Small intestine (tissue), 7 donors: ENCODE measurements around the gene GLIS1. TPM values are rescaled to one million over a fixed set of nuclear protein-coding genes. Genes with fewer than 3 reads are reported as not detected.

Experiments
- DNase-seq, 2 donors: peaks; one replicate each; pipeline versions ENCODE4 v3.0.0 to v3.0.0-alpha.2; 2013
- FAIRE-seq: peaks from 2 replicates; lab custom pipeline; 2012; peaks lifted over from hg19 to GRCh38; lab: Jason Lieb, UNC
- H3K27ac ChIP-seq, 3 donors: one replicate each; pipeline ENCODE4 v1.5.1; 2013; ENCODE audit warnings: low read length in 2 of 3, mild to moderate bottlenecking in 2 of 3, control low read depth in 1 of 3, inconsistent platforms in 1 of 3, low read depth in 1 of 3, moderate library complexity in 1 of 3
- H3K27me3 ChIP-seq, 3 donors: one replicate each; pipeline ENCODE4 v1.6.1; 2013; ENCODE audit warnings: low read length in 3 of 3, inconsistent platforms in 1 of 3; ENCODE audit not compliant: control insufficient read depth in 3 of 3, insufficient read depth in 3 of 3
- H3K36me3 ChIP-seq, 3 donors: one replicate each; pipeline ENCODE4 v1.6.1; 2013; ENCODE audit warnings: low read length in 3 of 3, inconsistent platforms in 1 of 3, low read depth in 1 of 3, mild to moderate bottlenecking in 1 of 3, moderate library complexity in 1 of 3; ENCODE audit not compliant: control insufficient read depth in 3 of 3, insufficient read depth in 2 of 3
- H3K4me1 ChIP-seq, 3 donors: one replicate each; pipeline ENCODE4 v1.6.1; 2013; ENCODE audit warnings: low read length in 2 of 3, inconsistent platforms in 1 of 3, low read depth in 1 of 3, mild to moderate bottlenecking in 1 of 3, moderate library complexity in 1 of 3; ENCODE audit not compliant: control insufficient read depth in 3 of 3, insufficient read depth in 2 of 3
- H3K4me3 ChIP-seq, 3 donors: one replicate each; pipeline ENCODE4 v1.5.1; 2013; ENCODE audit warnings: low read length in 3 of 3, control low read depth in 1 of 3, inconsistent platforms in 1 of 3, low read depth in 1 of 3, mild to moderate bottlenecking in 1 of 3, moderate library complexity in 1 of 3
- H3K9me3 ChIP-seq, 2 donors: one replicate each; pipeline ENCODE4 v1.6.1; 2013; ENCODE audit warnings: low read depth in 1 of 2, low read length in 1 of 2; ENCODE audit not compliant: control insufficient read depth in 2 of 2, insufficient read depth in 1 of 2
- WGBS, 3 donors: extraction: QIAGEN DNeasy Blood & Tissue Kit; methylation state at CpG; one replicate each; pipeline ENCODE4 v1.1.7; 2013; 5-methylcytosine and 5-hydroxymethylcytosine counted together
- polyA plus RNA-seq, 4 donors: library from polyadenylated mRNA; stranded (reverse) in 3 of 4; unstranded in 1 of 4; fragments of 200-250 nt in 3 of 4; fragments of 120-200 nt in 1 of 4; gene quantifications; one replicate each; pipeline versions ENCODE4 v1.2.1 to v1.2.3, GENCODE V29; 2013
- donor health status: healthy with polysubstance abuse.
- donor health status: control.
- donor health status: control.
- donor health status: Bipolar disorder and iron deficiency.
- donor health status: healthy.

GLIS1 gene
- polyA plus RNA-seq, 4 donors: 0.19 to 0.50 TPM; not detected in 2

DNA sequence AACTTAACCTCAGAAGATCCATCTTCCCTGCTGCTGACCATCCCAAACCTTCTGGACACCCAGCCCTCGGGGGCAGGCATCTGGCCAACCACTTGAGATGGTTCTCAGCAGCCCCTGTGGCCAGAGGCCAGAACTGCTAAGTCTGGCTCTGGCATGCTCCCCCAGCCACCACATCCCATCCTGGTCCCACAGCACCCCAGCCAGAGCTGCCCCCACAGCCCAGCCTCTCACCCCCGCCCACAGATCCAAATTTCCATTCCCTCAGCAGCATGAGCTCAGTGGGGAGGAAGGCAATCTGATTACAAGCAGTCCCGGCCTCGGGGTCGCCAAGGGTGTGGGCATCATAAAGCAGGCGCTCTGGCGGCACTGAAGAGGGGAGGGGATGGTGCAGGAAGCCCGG is 45.6 kb downstream of the GLIS1 start:
- no peak overlapping the region for H3K27ac ChIP-seq
- no peak overlapping the region for H3K4me3 ChIP-seq
- H3K36me3 ChIP-seq: no peaks in the 10 kb centered on the region
- no peaks in the 10 kb centered on the region for H3K4me1 ChIP-seq
- H3K9me3 ChIP-seq: no peaks in the 10 kb centered on the region
- WGBS, 3 donors: 46 to 52% (median 46%) methylated on average over 8 of the region's 8 CpGs
- peaks cover 0 to under 1% (median 0%) of the 10 kb centered on the region in 3 donors for H3K27me3 ChIP-seq
- FAIRE-seq: no peak
- DNase-seq: no peak

DNA sequence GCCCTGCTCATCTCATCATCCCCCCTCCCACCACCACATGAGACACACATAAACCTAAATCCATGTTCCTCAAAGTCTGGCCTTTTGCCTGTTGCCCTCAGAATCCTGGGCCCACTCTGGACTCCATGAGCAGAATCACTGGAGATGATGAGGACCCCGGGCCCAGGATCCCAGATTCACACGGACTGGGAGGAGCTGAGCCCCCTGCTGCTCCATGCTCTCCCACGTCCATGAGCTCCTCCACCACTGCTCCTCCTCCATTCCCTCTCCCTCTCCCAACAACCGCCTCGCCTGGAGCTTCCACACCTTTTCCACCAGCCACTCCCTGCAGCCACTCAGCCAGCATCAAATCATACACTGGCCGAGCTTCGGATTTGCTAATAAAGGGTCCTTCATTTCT is 47.6 kb downstream of the GLIS1 start:
- H3K27me3 ChIP-seq: peaks cover 0 to 17% (median 0%) of the 10 kb centered on the region in 3 donors
- WGBS, 3 donors: 82 to 91% (median 83%) methylated on average over 7 of the region's 7 CpGs
- no peaks in the 10 kb centered on the region for H3K36me3 ChIP-seq
- DNase-seq: no peak
- no peaks in the 10 kb centered on the region for H3K9me3 ChIP-seq
- no peak for FAIRE-seq
- H3K27ac ChIP-seq: no peak overlapping the region
- no peaks in the 10 kb centered on the region for H3K4me1 ChIP-seq
- H3K4me3 ChIP-seq: no peak overlapping the region

DNA sequence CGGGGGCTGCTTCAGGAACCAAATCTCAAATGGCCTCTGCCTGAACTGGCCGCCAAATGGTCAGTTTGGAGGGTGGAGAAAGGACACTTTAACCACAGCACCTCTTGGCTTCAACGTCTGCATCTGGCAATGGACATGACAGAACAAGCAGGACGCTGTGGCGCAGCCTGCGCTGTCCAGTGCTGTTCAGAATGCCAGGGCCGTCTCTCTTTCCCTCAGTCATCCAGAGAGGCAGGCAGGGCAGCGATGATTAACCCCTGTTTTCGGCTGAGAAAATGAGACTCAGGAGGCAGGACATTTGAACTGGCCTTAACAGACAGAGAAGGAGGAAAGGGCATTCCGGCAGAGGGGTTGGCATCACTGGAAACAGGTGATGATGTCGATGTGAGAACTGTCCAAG is 48.6 kb downstream of the GLIS1 start:
- no peak for FAIRE-seq
- H3K36me3 ChIP-seq: no peaks in the 10 kb centered on the region
- DNase-seq: no peak
- no peaks in the 10 kb centered on the region for H3K9me3 ChIP-seq
- peaks cover 0 to 3% (median 0%) of the 10 kb centered on the region in 3 donors for H3K4me1 ChIP-seq
- no peak overlapping the region for H3K27ac ChIP-seq
- H3K4me3 ChIP-seq: no peak overlapping the region
- H3K27me3 ChIP-seq: peaks cover 0 to 26% (median 0%) of the 10 kb centered on the region in 3 donors
- WGBS, 3 donors: 74 to 87% (median 75%) methylated on average over 11 of the region's 11 CpGs

DNA sequence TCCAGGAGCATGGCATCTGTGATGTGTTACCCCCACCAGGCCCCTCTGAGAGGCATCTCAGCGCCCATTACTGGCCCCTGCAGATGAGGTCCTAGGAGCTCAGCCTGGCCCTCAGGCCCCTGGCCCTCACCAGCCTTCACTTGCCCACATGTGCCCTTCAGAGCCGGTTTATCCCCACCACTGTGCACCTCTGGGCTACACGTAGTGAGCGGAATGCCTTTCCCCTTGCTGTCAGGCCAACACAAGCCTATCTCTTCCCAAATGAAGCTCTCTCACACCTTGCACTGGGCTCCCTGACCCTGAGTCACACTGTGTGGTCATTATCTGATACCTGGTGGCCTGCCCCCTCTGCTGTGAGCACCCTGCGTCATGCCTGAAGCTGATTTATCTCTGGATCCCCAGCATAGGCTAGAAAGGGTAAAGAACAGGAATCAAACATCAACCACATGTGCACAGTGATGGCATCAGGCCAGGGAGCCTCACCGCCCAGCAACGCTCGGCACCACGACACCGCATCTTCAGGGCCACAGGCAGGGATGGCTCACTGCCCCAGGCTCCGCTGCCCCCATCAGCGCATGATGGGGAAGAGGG is 49.1 kb downstream of the GLIS1 start:
- H3K36me3 ChIP-seq: no peaks in the 10 kb centered on the region
- DNase-seq: no peak
- H3K4me3 ChIP-seq: no peak overlapping the region
- FAIRE-seq: no peak
- WGBS, 3 donors: 81 to 89% (median 84%) methylated on average over 12 of the region's 12 CpGs
- H3K4me1 ChIP-seq: peaks cover 0 to 9% (median 0%) of the 10 kb centered on the region in 3 donors
- no peaks in the 10 kb centered on the region for H3K9me3 ChIP-seq
- peaks cover 0 to 32% (median 4%) of the 10 kb centered on the region in 3 donors for H3K27me3 ChIP-seq
- H3K27ac ChIP-seq: no peak overlapping the region

DNA sequence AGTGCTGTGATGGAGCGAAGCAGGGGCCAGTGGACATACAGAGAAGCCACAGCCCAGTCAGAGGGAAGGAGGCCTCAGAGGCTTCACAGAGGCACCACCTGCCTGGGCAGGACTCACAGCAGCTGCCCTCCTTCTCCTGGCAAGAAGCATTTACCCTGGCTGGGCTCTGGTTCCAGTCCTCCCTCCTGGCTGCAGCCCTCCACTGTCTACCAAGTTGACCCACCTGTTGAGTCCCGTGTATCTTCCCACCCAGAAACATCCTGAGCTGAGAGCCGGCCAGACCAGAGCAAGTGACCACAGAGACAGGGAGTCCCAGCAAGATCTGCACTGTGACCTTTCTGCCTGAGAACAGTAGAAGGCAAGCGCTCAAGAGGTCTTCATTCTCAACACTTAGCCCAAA is 49.7 kb downstream of the GLIS1 start:
- Histone ChIP-seq H3K36me3 (no peaks in the 10 kb centered on the region), H3K4me3 (no peak overlapping the region), H3K27ac (no peak overlapping the region), H3K4me1 (peaks cover 0 to 12% (median 0%) of the 10 kb centered on the region in 3 donors), H3K27me3 (peaks cover 0 to 37% (median 5%) of the 10 kb centered on the region in 3 donors), H3K9me3 (no peaks in the 10 kb centered on the region)
- no peak for FAIRE-seq
- 90 to 91% (median 90%) methylated on average over 4 of the region's 4 CpGs for WGBS, 3 donors
- DNase-seq: no peak

DNA sequence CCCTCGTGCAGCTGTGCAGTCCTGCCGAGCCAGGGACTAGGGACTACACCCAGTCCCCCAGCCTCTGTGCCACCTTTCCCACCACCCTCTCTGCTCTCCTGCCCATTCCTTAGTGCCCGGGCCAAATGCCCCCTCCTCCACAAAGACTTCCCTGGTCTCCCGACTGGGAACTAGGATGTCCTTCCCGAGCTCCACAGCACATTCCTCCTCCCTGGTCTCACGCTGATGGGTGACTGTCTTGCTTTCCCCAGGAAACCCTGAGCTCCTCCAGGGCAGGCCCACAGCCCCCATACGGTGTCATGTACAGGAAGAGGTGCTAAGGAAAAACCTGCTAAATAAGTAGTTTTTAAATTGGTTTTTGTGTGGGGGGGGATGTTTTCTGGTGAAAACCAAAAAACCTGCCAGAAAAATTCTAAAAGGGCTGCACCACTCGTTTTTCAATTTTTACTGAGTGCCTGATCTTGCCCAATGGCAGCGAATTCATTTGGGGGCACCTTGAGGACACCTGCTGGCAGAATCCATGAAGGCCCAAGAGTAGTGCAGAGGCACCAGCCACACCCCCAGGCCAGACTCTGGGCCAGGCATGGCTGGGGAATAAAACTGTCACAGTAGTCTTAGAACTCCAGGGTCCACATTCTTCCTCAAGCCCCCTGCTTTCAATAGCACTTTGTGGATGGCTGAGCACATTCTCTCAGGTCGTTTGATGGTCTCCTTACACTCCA is 50.4 kb downstream of the GLIS1 start:
- H3K4me3 ChIP-seq: no peak overlapping the region
- 68 to 76% (median 70%) methylated on average over 10 of the region's 10 CpGs for WGBS, 3 donors
- peaks cover 0 to 37% (median 5%) of the 10 kb centered on the region in 3 donors for H3K27me3 ChIP-seq
- no peaks in the 10 kb centered on the region for H3K9me3 ChIP-seq
- FAIRE-seq (no peak), DNase-seq (no peak)
- H3K27ac ChIP-seq: no peak overlapping the region
- H3K36me3 ChIP-seq: no peaks in the 10 kb centered on the region
- peaks cover 0 to 12% (median 0%) of the 10 kb centered on the region in 3 donors for H3K4me1 ChIP-seq

DNA sequence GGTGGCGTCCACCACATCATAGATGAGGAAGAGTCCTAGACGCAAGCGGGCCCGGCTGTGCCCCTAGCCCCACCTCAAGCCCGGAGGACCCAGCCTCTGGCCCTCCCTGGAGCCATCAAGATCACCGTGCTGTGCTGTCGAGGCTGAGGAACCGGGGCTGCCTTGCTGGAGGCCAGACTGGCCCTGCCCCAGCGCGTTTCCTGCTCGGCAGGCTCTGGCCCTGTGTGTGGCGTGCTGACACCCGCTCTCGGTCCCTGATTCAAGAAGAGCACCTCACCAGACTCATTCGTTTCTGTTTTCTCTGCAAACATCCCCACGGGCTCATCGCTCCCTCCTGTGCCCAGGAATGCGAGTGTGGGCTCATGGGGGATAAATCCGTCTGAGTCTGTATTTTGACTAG is 51.1 kb downstream of the GLIS1 start:
- FAIRE-seq (no peak), DNase-seq (no peak)
- Histone ChIP-seq H3K4me1 (peaks cover 0 to 12% (median 0%) of the 10 kb centered on the region in 3 donors), H3K27ac (no peak overlapping the region), H3K36me3 (no peaks in the 10 kb centered on the region), H3K4me3 (no peak overlapping the region), H3K27me3 (peaks cover 0 to 37% (median 5%) of the 10 kb centered on the region in 3 donors), H3K9me3 (no peaks in the 10 kb centered on the region)
- WGBS, 3 donors: 89 to 93% (median 89%) methylated on average over 18 to 19 of the region's 19 CpGs

DNA sequence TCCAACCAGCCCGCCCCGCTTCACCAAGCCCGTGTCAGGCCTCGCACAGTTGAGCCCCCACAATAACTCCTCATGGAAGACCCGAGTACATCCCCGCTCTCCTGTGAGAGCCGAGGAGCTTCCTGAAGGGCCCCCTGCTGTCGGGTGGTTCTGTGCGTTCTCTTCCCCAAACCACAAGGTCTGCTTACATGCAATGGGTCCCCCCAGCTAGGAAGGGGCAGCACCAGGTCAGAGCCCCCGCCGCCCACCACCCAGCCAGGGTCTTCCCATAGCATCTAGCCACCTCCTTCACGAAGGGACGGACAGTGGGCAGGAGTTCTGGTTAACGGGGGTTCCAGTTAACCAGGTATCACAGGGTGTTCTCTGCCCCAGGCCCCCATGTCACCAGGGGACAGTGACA is 51.5 kb downstream of the GLIS1 start:
- WGBS, 3 donors: 89 to 92% (median 90%) methylated on average over 14 of the region's 14 CpGs
- H3K36me3 ChIP-seq: no peaks in the 10 kb centered on the region
- no peak overlapping the region for H3K27ac ChIP-seq
- FAIRE-seq: no peak
- H3K9me3 ChIP-seq: no peaks in the 10 kb centered on the region
- H3K4me3 ChIP-seq: no peak overlapping the region
- H3K27me3 ChIP-seq: peaks cover 0 to 37% (median 5%) of the 10 kb centered on the region in 3 donors
- H3K4me1 ChIP-seq: peaks cover 0 to 16% (median 0%) of the 10 kb centered on the region in 3 donors
- DNase-seq: no peak
